Measurements from ENCODE around the gene DNER. TPM values are rescaled to one million over a fixed set of nuclear protein-coding genes. Genes with fewer than 3 reads are reported as not detected.

DNER gene
- total and polyA plus RNA-seq, 2 of the 13 experiments (the other 11 are each of a cell fraction or from before 2014, with no cell fraction given): not detected

DNA sequence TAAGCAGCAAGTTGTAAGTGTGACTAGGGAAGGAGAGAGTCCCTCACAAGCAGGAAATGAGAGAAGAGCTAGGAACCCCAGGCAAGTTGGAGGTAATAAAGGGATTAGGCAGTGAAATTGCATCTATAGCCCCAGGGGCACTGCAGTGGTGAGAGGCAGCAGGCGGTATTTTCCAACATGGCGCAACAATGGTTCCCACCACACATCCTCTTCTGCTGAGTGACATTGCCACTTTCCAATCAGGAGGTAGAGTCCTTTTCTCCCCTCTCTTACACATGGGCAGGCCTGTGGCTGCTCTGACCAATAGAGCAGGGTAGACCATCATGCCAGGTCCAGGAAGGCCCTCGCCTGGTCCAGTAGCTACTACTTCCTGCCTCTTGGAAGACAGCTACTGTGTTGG, 86.6 kb downstream of the DNER start:
- no TSS peak for BruUV-seq (replicated peaks)
- no peak for FAIRE-seq
- Histone ChIP-seq H3K79me2 (ENCODE audit: insufficient read depth, low read length) (no peaks in the 10 kb centered on the region), H3K4me3 (replicated peaks in 1 of 3; ENCODE audit: insufficient read depth in 1 of 3, low read depth in 2 of 3, low read length in 3 of 3) (no peak overlapping the region), H3K27ac (ENCODE audit: extremely low read length, insufficient read depth, low read length) (no peak overlapping the region), H3K27me3 (ENCODE audit: control insufficient read depth in 1 of 2, insufficient read depth in 2 of 2, low read length in 2 of 2) (peaks cover 0 to 6% of the 10 kb centered on the region in 2 experiments; a peak in 3 of 5 replicates), H2AFZ (ENCODE audit: low read length) (no peak overlapping the region), H3K36me3 (replicated peaks in 1 of 2; ENCODE audit: control insufficient read depth in 1 of 2, insufficient read depth in 2 of 2, low read length in 2 of 2) (no peaks in the 10 kb centered on the region), H3K4me2 (ENCODE audit: low read depth, low read length) (no peak overlapping the region), H3K9ac (ENCODE audit: insufficient read depth, low read depth, low read length) (no peak overlapping the region), H3K4me1 (ENCODE audit: insufficient read depth, low read length) (no peaks in the 10 kb centered on the region), H3K9me3 (ENCODE audit: low read length) (no peaks in the 10 kb centered on the region), H4K20me1 (ENCODE audit: insufficient read depth, low read length) (no peaks in the 10 kb centered on the region)
- WGBS (ENCODE audit: low lambda C conversion rate): 28% methylated on average over 3 of the region's 3 CpGs
- no peak for DNase-seq (ENCODE audit: low spot score)
- ATAC-seq: no peak
- CTCF ChIA-PET (ENCODE audit: low intra/inter-chr PET ratio, low total read pairs): no interaction called here
- POLR2A ChIA-PET: no interaction called here
- TF ChIP-seq CCDC6 (CRISPR knock-in tag; IDR thresholded peaks at IDR 0.05): no peak
- no peak for TF ChIP-seq CBFB (CRISPR knock-in tag; IDR thresholded peaks at IDR 0.05)
- TF ChIP-seq KAT2B (IDR thresholded peaks at IDR 0.05; ENCODE audit: borderline replicate concordance, low read depth, low read length): no peak
- TF ChIP-seq GLI4 (CRISPR knock-in tag; IDR thresholded peaks at IDR 0.05; ENCODE audit: borderline replicate concordance): no peak
- TF ChIP-seq, protein P1, sequence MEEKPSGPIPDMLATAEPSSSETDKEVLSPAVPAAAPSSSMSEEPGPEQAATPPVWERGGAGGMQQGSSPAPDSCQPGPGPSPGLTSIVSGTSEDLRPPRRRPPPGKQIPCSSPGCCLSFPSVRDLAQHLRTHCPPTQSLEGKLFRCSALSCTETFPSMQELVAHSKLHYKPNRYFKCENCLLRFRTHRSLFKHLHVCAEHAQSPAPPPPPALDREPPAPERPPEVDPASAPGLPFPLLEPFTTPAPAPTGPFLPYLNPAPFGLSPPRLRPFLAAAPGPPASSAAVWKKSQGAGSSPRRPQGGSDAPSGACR (CRISPR knock-in tag; IDR thresholded peaks at IDR 0.05): no peak
- TF ChIP-seq ZBTB20 (CRISPR knock-in tag; IDR thresholded peaks at IDR 0.05; ENCODE audit: borderline replicate concordance, low read depth): no peak
- TF ChIP-seq, protein P2, sequence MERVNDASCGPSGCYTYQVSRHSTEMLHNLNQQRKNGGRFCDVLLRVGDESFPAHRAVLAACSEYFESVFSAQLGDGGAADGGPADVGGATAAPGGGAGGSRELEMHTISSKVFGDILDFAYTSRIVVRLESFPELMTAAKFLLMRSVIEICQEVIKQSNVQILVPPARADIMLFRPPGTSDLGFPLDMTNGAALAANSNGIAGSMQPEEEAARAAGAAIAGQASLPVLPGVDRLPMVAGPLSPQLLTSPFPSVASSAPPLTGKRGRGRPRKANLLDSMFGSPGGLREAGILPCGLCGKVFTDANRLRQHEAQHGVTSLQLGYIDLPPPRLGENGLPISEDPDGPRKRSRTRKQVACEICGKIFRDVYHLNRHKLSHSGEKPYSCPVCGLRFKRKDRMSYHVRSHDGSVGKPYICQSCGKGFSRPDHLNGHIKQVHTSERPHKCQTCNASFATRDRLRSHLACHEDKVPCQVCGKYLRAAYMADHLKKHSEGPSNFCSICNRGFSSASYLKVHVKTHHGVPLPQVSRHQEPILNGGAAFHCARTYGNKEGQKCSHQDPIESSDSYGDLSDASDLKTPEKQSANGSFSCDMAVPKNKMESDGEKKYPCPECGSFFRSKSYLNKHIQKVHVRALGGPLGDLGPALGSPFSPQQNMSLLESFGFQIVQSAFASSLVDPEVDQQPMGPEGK (CRISPR knock-in tag; IDR thresholded peaks at IDR 0.05): no peak
- TF ChIP-seq ZNF468 (CRISPR knock-in tag; IDR thresholded peaks at IDR 0.05): no peak
- no peak for TF ChIP-seq ZFP37 (CRISPR knock-in tag; IDR thresholded peaks at IDR 0.05; ENCODE audit: borderline replicate concordance)
- intact Hi-C loops (cut with micrococcal nuclease; ENCODE audit: unreplicated experiment) (no loop called here), in situ Hi-C loops (cut with HindIII; ENCODE audit: extremely low pct_ligation_motif_present, low pct_unique_long_range_greater_than_20kb) (no loop called here)

All from HepG2 (cell line).